ENCODE measurements around the gene PRKAG2.

DNA sequence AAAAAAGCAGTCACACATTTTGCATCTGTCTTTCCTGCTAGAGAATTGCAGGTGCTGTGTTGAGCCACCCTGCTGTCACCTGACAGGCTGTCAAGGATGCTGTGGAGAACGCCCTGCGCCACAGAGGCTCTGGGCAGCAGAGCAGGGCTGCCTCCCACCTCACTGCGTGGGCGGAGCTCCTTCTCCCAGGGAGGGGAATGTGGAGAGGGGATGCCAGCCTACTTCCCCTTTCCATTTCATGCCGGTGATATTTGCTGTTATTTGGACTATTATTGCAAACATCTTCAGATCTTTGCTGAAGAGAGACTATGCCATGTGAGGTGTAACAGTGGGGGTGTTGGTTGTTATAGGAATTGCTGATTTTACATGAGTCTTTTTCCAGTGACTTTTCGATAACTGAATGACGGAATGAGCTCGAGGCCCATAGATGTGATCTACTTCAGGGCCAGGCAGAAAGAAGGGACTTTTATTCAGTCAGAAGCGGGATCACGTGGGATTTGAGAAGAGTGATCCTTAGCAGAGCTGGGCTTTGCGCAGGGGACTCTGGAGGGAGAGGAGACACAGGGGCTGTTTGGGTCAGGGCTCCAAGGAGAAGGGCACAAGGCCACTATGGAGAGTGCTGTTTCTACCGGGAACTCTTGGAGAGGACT lies 13.6 kb upstream of the PRKAG2 start:
- no peak for TF ChIP-seq MXI1 (IDR thresholded peaks at IDR 0.05; ENCODE audit: low read depth, low read length)
- no peak for TF ChIP-seq PBX3 (IDR thresholded peaks at IDR 0.05)
- no peak for TF ChIP-seq NRF1 (IDR thresholded peaks at IDR 0.05; ENCODE audit: low read depth, low read length)
- TF ChIP-seq, protein P1, sequence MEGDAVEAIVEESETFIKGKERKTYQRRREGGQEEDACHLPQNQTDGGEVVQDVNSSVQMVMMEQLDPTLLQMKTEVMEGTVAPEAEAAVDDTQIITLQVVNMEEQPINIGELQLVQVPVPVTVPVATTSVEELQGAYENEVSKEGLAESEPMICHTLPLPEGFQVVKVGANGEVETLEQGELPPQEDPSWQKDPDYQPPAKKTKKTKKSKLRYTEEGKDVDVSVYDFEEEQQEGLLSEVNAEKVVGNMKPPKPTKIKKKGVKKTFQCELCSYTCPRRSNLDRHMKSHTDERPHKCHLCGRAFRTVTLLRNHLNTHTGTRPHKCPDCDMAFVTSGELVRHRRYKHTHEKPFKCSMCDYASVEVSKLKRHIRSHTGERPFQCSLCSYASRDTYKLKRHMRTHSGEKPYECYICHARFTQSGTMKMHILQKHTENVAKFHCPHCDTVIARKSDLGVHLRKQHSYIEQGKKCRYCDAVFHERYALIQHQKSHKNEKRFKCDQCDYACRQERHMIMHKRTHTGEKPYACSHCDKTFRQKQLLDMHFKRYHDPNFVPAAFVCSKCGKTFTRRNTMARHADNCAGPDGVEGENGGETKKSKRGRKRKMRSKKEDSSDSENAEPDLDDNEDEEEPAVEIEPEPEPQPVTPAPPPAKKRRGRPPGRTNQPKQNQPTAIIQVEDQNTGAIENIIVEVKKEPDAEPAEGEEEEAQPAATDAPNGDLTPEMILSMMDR (IDR thresholded peaks at IDR 0.05), result no peak
- no peak for TF ChIP-seq TAF1 (IDR thresholded peaks at IDR 0.05; ENCODE audit: borderline replicate concordance, low read depth, low read length)
- TF ChIP-seq EP300 (IDR thresholded peaks at IDR 0.05; ENCODE audit: borderline replicate concordance in 1 of 2, low read depth in 1 of 2, low read length in 1 of 2), result no peak
- no peak for TF ChIP-seq NFIC (IDR thresholded peaks at IDR 0.05; ENCODE audit: borderline replicate concordance)
- no peak for TF ChIP-seq POLR2AphosphoS5 (IDR thresholded peaks at IDR 0.05; ENCODE audit: low read depth, low read length)
